ENCODE measurements around the gene BMF.
"Not testable (repeated sequence)": the region's sequence is repeated elsewhere in the genome, so short reads cannot be mapped to it uniquely, and the experiment has no call there.

Gene BMF

GRCh38 chr15:40108855-40109735 lies at the start of gene BMF:
TSS of gene BMF (minus strand) at chr15:40108879. CDS start at chr15:40106086, 2,793 bp downstream.
- peak; percentile 75 to 81 for ATAC-seq

- no peak for ATAC-seq
Observed at GRCh38 chr15:40157778-40158447, 49.2 kb upstream of the BMF start.

GRCh38 chr15:40155270-40155910 lies 46.7 kb upstream of the BMF start:
- no peak for ATAC-seq

- ATAC-seq = not testable (repeated sequence)
Observed at GRCh38 chr15:40154821-40155220, 46.1 kb upstream of the BMF start.

GRCh38 chr15:40151991-40152390 lies 43.3 kb upstream of the BMF start:
- ATAC-seq = no peak

- no peak for ATAC-seq
Observed at GRCh38 chr15:40151499-40151898, 42.8 kb upstream of the BMF start.

- ATAC-seq = no peak
Observed at GRCh38 chr15:40150163-40150925, 41.7 kb upstream of the BMF start.

- no peak for ATAC-seq
Observed at GRCh38 chr15:40149339-40149738, 40.7 kb upstream of the BMF start.

- no peak for ATAC-seq
Observed at GRCh38 chr15:40146037-40146436, 37.4 kb upstream of the BMF start.

- no peak for ATAC-seq
Observed at GRCh38 chr15:40142428-40142827, 33.7 kb upstream of the BMF start.

GRCh38 chr15:40138201-40138570 lies 29.5 kb upstream of the BMF start:
- ATAC-seq = peak in 1 of 2 donors; percentile 51

- no peak for ATAC-seq
Observed at GRCh38 chr15:40137303-40138200, 28.9 kb upstream of the BMF start.

GRCh38 chr15:40136470-40137302 lies 28.0 kb upstream of the BMF start:
- ATAC-seq = no peak

GRCh38 chr15:40135846-40136450 lies 27.3 kb upstream of the BMF start:
- not testable (repeated sequence) for ATAC-seq

- ATAC-seq = no peak
Observed at GRCh38 chr15:40134885-40135284, 26.2 kb upstream of the BMF start.

GRCh38 chr15:40133544-40133943 lies 24.9 kb upstream of the BMF start:
- no peak for ATAC-seq

- no peak for ATAC-seq
Observed at GRCh38 chr15:40130799-40131502, 22.3 kb upstream of the BMF start.

GRCh38 chr15:40130118-40130517 lies 21.4 kb upstream of the BMF start:
- no peak for ATAC-seq

- no peak for ATAC-seq
Observed at GRCh38 chr15:40128766-40129660, 20.3 kb upstream of the BMF start.
